HCT116 (cell line): ENCODE data around the gene ROR2. TPM values are rescaled to one million over a fixed set of nuclear protein-coding genes. Genes with fewer than 3 reads are reported as not detected.
A peak's percentile ranks its signal among the peaks of the same experiment; 100 is the strongest.

Experiments
- ATAC-seq: fragments of 200-7000 bp; cut with Tn5 transposase; 2 replicates; pipeline ENCODE4 v1.9.1; 2020; ENCODE audit warnings: mild to moderate bottlenecking, moderate library complexity
- BruUV-seq: library from RNA; stranded (reverse); fragments of 400-500 nt; replicated peaks from 2 replicates; lab custom pipeline; 2021; lab: Mats Ljungman, UMichigan
- CTCF ChIA-PET: fragments of 300-600 bp; sonication (Branson Sonifier 250); formaldehyde crosslinking; loops from one replicate; lab custom pipeline; 2021; ENCODE audit warnings: antibody characterized with exemption; lab: Charles Lee
- POLR2A ChIA-PET: fragments of 300-600, 350-600 bp; sonication (Branson Sonifier 250); formaldehyde crosslinking; loops from one replicate; lab custom pipeline; 2021; ENCODE audit warnings: antibody characterized with exemption; lab: Charles Lee
- RAD21 ChIA-PET, 2 experiments: fragments of 300-600 bp; sonication (Branson Sonifier 250); formaldehyde crosslinking; loops; one replicate each; lab custom pipeline; 2023; ENCODE audit warnings: low total read pairs in 2 of 2; ENCODE audit not compliant: uncharacterized antibody in 2 of 2, unreplicated experiment in 2 of 2, low non-redundant PET in 1 of 2; lab: Charles Lee
- DNase-seq: peaks from one replicate; pipeline ENCODE4 v3.0.0-alpha.2; 2010; ENCODE audit warnings: low read depth, low spot score
- H2AFZ ChIP-seq: fragments of 200-600 bp; shearing (Covaris generic), sonication (generic); 2 replicates; pipeline ENCODE4 v1.6.1; 2017; ENCODE audit warnings: low read depth, mixed run types, mixed read lengths, antibody characterized with exemption, low read length; ENCODE audit not compliant: poor library complexity, severe bottlenecking
- H3K27ac ChIP-seq: 2 replicates; pipeline ENCODE4 v1.5.1; 2012; ENCODE audit warnings: low read depth, low read length
- H3K27me3 ChIP-seq: fragments of 200-600 bp; sonication (generic); 2 replicates; pipeline ENCODE4 v1.6.1; 2016; ENCODE audit warnings: mixed run types, low read length, mixed read lengths; ENCODE audit not compliant: insufficient read depth
- H3K36me3 ChIP-seq, 2 experiments: fragments of 200-500 bp in 1 of 2; fragments of 200-600 bp in 1 of 2; sonication (Bioruptor generic) in 1 of 2; sonication (generic) in 1 of 2; 2 replicates each; pipeline versions ENCODE4 v1.5.1 to v1.6.1; 2014 to 2016; ENCODE audit warnings: low read length in 2 of 2, inconsistent platforms in 1 of 2, mixed read lengths in 1 of 2, mixed run types in 1 of 2; ENCODE audit not compliant: insufficient read depth in 2 of 2, control insufficient read depth in 1 of 2
- H3K4me1 ChIP-seq, 2 experiments: fragments of 200-600 bp in 1 of 2; sonication (generic) in 1 of 2; 2 replicates each; pipeline versions ENCODE4 v1.5.1 to v1.6.1; 2012 to 2017; ENCODE audit warnings: low read length in 2 of 2, inconsistent platforms in 1 of 2, mild to moderate bottlenecking in 1 of 2, mixed read lengths in 1 of 2, mixed run types in 1 of 2, moderate library complexity in 1 of 2; ENCODE audit not compliant: insufficient read depth in 2 of 2, control insufficient read depth in 1 of 2
- H3K4me2 ChIP-seq: fragments of 200-600 bp; sonication (generic); 2 replicates; pipeline ENCODE4 v1.6.1; 2017; ENCODE audit warnings: mixed run types, low read length, mixed read lengths
- H3K4me3 ChIP-seq, 2 experiments: fragments of 200-600 bp in 1 of 2; sonication (generic) in 1 of 2; replicated peaks in 1 of 2; 2 replicates each; pipeline ENCODE4 v1.5.1; 2011 to 2016; ENCODE audit warnings: low read length in 2 of 2, control low read depth in 1 of 2, low read depth in 1 of 2, mild to moderate bottlenecking in 1 of 2, mixed read lengths in 1 of 2, mixed run types in 1 of 2
- H3K79me2 ChIP-seq: fragments of 200-600 bp; sonication (generic); 2 replicates; pipeline ENCODE4 v1.6.1; 2017; ENCODE audit warnings: mild to moderate bottlenecking, mixed run types, low read length, moderate library complexity, mixed read lengths; ENCODE audit not compliant: insufficient read depth
- H3K9ac ChIP-seq: fragments of 200-600 bp; sonication (generic); 2 replicates; pipeline ENCODE4 v1.6.1; 2016; ENCODE audit warnings: low read length, mixed read lengths
- H3K9me2 ChIP-seq: fragments of 200-600 bp; sonication (generic), shearing (Covaris generic); 2 replicates; pipeline ENCODE4 v1.6.1; 2017; ENCODE audit warnings: mixed run types, mild to moderate bottlenecking, moderate library complexity; ENCODE audit not compliant: insufficient read depth
- H3K9me3 ChIP-seq, 2 experiments: fragments of 200-500 bp in 1 of 2; fragments of 200-600 bp in 1 of 2; sonication (Bioruptor generic) in 1 of 2; sonication (generic) in 1 of 2; 2 replicates each; pipeline ENCODE4 v1.6.1; 2014 to 2017; ENCODE audit warnings: low read length in 2 of 2, mixed read lengths in 2 of 2, inconsistent platforms in 1 of 2, low read depth in 1 of 2, mild to moderate bottlenecking in 1 of 2, mixed run types in 1 of 2, moderate library complexity in 1 of 2; ENCODE audit not compliant: control insufficient read depth in 1 of 2, insufficient read depth in 1 of 2
- H4K20me1 ChIP-seq: fragments of 200-600 bp; sonication (generic), shearing (Covaris generic); 2 replicates; pipeline ENCODE4 v1.6.1; 2017; ENCODE audit warnings: mixed run types, mild to moderate bottlenecking, moderate library complexity; ENCODE audit not compliant: insufficient read depth
- ELF1 ChIP-seq: IDR thresholded peaks from 2 replicates; pipeline ENCODE4 v1.6.1; 2012; ENCODE audit warnings: low read depth, borderline replicate concordance
- RAD21 ChIP-seq: IDR thresholded peaks from 2 replicates; pipeline ENCODE4 v1.6.1; 2012; ENCODE audit warnings: low read depth, mild to moderate bottlenecking
- ZNF274 ChIP-seq: fragments of 200-500 bp; sonication (Bioruptor generic); IDR thresholded peaks from 2 replicates; pipeline ENCODE4 v1.6.1; 2014; ENCODE audit warnings: mild to moderate bottlenecking, low read depth, low read length, inconsistent platforms
- intact Hi-C: fragments of 100-400 bp; cut with micrococcal nuclease; formaldehyde crosslinking; loops from 2 replicates; pipeline ENCODE4 v1.10.0; 2022
- total RNA-seq: library from RNA; stranded (reverse); gene quantifications from one replicate; pipeline ENCODE4 v1.2.1, GENCODE V29; 2021; ENCODE audit not compliant: unreplicated experiment
- TF ChIP-seq, protein P1 (sequence below): IDR thresholded peaks from 2 replicates; pipeline ENCODE4 v1.6.1; 2011; ENCODE audit warnings: mild to moderate bottlenecking, low read length, moderate library complexity; ENCODE audit not compliant: insufficient replicate concordance; ENCODE audit errors: extremely low read depth
- TF ChIP-seq, protein P2 (sequence below): IDR thresholded peaks from 2 replicates; pipeline ENCODE4 v1.6.1; 2012
- TF ChIP-seq, protein P3 (sequence below): IDR thresholded peaks from 2 replicates; pipeline ENCODE4 v1.6.1; 2012; ENCODE audit warnings: low read depth
- TF ChIP-seq, protein P4 (sequence below), 3 experiments: fragments of 200-600 bp in 1 of 3; sonication (generic) in 1 of 3; IDR thresholded peaks in 2 of 3; conservative IDR thresholded peaks in 1 of 3; 2 replicates each; pipeline ENCODE4 v1.5.1; 2012 to 2017; ENCODE audit warnings: low read depth in 2 of 3, low read length in 2 of 3, antibody characterized with exemption in 1 of 3, borderline replicate concordance in 1 of 3, control low read depth in 1 of 3, mild to moderate bottlenecking in 1 of 3, mixed read lengths in 1 of 3, mixed run types in 1 of 3, moderate library complexity in 1 of 3; ENCODE audit not compliant: insufficient read depth in 1 of 3

Gene ROR2
- total RNA-seq, 1 experiment from 2014 or later: 15.7 TPM

DNA sequence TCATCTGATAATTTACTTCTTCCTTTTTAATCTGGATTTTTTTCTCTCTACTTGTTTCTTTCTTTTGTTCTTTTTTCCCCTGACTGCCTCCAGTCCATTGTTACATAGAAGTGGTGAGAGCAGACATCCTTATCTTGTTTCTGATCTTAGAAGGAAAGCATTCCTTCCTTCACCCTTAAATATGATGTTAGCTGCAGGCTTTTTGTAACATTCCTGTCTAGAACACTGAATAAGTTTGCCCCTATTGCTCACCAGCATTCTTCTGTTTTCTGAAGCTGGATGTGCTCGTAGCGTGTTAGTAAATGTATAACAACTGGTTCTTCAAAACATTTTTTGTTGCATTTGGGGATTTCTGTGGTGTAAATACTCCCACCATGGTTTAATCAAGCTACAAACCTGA, 389.7 kb downstream of the ROR2 start (continued):
- TF ChIP-seq, protein P1, sequence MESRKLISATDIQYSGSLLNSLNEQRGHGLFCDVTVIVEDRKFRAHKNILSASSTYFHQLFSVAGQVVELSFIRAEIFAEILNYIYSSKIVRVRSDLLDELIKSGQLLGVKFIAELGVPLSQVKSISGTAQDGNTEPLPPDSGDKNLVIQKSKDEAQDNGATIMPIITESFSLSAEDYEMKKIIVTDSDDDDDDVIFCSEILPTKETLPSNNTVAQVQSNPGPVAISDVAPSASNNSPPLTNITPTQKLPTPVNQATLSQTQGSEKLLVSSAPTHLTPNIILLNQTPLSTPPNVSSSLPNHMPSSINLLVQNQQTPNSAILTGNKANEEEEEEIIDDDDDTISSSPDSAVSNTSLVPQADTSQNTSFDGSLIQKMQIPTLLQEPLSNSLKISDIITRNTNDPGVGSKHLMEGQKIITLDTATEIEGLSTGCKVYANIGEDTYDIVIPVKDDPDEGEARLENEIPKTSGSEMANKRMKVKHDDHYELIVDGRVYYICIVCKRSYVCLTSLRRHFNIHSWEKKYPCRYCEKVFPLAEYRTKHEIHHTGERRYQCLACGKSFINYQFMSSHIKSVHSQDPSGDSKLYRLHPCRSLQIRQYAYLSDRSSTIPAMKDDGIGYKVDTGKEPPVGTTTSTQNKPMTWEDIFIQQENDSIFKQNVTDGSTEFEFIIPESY: no peak
- TF ChIP-seq ZNF274 (no peak), ELF1 (no peak)
- TF ChIP-seq, protein P2, sequence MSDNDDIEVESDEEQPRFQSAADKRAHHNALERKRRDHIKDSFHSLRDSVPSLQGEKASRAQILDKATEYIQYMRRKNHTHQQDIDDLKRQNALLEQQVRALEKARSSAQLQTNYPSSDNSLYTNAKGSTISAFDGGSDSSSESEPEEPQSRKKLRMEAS: no peak
- TF ChIP-seq, all 23 proteins: peak for 0

DNA sequence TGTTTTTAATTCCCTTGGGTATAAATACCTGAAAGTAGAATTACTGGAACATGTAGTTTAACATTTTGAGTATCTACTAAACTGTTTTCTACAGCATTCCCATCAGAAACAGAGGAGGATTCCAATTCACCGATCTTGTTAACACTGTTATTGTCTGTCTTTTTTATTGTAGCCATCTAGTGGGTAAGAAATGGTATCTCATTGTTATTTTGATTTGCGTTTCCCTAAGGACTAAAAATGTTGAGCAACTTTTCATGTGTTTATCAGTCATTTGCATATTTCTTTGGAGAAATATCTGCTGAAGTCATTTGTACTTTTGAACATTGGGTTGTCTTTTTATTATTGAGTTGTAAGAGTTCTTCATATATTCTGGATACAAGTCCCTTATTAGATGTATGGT, 391.1 kb downstream of the ROR2 start:
- ATAC-seq: no peak
- Histone ChIP-seq H2AFZ (no peak overlapping the region), H3K9me3 (no peaks in the 10 kb centered on the region), H3K79me2 (no peaks in the 10 kb centered on the region), H3K9ac (no peak overlapping the region), H3K27me3 (no peaks in the 10 kb centered on the region), H3K9me2 (no peaks in the 10 kb centered on the region), H3K4me2 (no peak overlapping the region), H3K4me1 (no peaks in the 10 kb centered on the region), H3K36me3 (no peaks in the 10 kb centered on the region), H4K20me1 (no peaks in the 10 kb centered on the region), H3K4me3 (no peak overlapping the region), H3K27ac (no peak overlapping the region)
- BruUV-seq: no TSS peak
- ChIA-PET RAD21 (no interaction called here), CTCF (no interaction called here), POLR2A (no interaction called here)
- TF ChIP-seq, protein P3, sequence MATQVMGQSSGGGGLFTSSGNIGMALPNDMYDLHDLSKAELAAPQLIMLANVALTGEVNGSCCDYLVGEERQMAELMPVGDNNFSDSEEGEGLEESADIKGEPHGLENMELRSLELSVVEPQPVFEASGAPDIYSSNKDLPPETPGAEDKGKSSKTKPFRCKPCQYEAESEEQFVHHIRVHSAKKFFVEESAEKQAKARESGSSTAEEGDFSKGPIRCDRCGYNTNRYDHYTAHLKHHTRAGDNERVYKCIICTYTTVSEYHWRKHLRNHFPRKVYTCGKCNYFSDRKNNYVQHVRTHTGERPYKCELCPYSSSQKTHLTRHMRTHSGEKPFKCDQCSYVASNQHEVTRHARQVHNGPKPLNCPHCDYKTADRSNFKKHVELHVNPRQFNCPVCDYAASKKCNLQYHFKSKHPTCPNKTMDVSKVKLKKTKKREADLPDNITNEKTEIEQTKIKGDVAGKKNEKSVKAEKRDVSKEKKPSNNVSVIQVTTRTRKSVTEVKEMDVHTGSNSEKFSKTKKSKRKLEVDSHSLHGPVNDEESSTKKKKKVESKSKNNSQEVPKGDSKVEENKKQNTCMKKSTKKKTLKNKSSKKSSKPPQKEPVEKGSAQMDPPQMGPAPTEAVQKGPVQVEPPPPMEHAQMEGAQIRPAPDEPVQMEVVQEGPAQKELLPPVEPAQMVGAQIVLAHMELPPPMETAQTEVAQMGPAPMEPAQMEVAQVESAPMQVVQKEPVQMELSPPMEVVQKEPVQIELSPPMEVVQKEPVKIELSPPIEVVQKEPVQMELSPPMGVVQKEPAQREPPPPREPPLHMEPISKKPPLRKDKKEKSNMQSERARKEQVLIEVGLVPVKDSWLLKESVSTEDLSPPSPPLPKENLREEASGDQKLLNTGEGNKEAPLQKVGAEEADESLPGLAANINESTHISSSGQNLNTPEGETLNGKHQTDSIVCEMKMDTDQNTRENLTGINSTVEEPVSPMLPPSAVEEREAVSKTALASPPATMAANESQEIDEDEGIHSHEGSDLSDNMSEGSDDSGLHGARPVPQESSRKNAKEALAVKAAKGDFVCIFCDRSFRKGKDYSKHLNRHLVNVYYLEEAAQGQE: no peak
- 0 out of 2 replicates have a peak, but pooled peaks have one; percentile 3 for TF ChIP-seq RAD21
- TF ChIP-seq, protein P4, sequence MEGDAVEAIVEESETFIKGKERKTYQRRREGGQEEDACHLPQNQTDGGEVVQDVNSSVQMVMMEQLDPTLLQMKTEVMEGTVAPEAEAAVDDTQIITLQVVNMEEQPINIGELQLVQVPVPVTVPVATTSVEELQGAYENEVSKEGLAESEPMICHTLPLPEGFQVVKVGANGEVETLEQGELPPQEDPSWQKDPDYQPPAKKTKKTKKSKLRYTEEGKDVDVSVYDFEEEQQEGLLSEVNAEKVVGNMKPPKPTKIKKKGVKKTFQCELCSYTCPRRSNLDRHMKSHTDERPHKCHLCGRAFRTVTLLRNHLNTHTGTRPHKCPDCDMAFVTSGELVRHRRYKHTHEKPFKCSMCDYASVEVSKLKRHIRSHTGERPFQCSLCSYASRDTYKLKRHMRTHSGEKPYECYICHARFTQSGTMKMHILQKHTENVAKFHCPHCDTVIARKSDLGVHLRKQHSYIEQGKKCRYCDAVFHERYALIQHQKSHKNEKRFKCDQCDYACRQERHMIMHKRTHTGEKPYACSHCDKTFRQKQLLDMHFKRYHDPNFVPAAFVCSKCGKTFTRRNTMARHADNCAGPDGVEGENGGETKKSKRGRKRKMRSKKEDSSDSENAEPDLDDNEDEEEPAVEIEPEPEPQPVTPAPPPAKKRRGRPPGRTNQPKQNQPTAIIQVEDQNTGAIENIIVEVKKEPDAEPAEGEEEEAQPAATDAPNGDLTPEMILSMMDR (IDR thresholded peaks at IDR 0.05 in 2 of 3, conservative IDR thresholded peaks at IDR 0.05 in 1 of 3; ENCODE audit: borderline replicate concordance in 1 of 3, insufficient read depth in 1 of 3, low read depth in 2 of 3, low read length in 2 of 3): peak in 2 of 3 experiments; percentile 6 to 26; a peak in 1 of 6 replicates
- intact Hi-C loops: no loop called here
- DNase-seq: no peak
